GM18505 (cell line): Measurements from ENCODE around the gene AVPR1B.

Source experiments
- ATAC-seq: cut with Tn5 transposase; IDR thresholded peaks from one replicate; pipeline ENCODE4 v1.9.1; 2021; ENCODE audit not compliant: unreplicated experiment
- POLR2A ChIP-seq: IDR thresholded peaks from 4 replicates; pipeline ENCODE4 v1.6.1; 2011; ENCODE audit warnings: borderline replicate concordance; ENCODE audit not compliant: insufficient read depth, insufficient read length; ENCODE audit errors: extremely low read depth

The AVPR1B gene

GRCh38 chr1:206120406-206120805 lies 3.2 kb upstream of the AVPR1B start:
- no peak for ATAC-seq
- TF ChIP-seq POLR2A, result no peak

- ATAC-seq, result no peak
- no peak for TF ChIP-seq POLR2A
These were observed 376 bp downstream of the AVPR1B start for GRCh38 chr1:206116873-206117150.

GRCh38 chr1:206116191-206116872 lies 856 bp downstream of the AVPR1B start:
- ATAC-seq, result no peak

GRCh38 chr1:206115791-206116190 lies 1.4 kb downstream of the AVPR1B start:
- ATAC-seq, result no peak
- no peak for TF ChIP-seq POLR2A

More at GRCh38 chr1:206116191-206116872, 856 bp downstream of the AVPR1B start:
- no peak for TF ChIP-seq POLR2A

- no peak for ATAC-seq
- no peak for TF ChIP-seq POLR2A
These were observed 2.2 kb downstream of the AVPR1B start for GRCh38 chr1:206114692-206115640.

GRCh38 chr1:206112600-206113301 lies 4.4 kb downstream of the AVPR1B start:
- TF ChIP-seq POLR2A, result no peak
- ATAC-seq, result no peak

GRCh38 chr1:206111271-206111927 lies 5.8 kb downstream of the AVPR1B start:
- ATAC-seq, result no peak
- no peak for TF ChIP-seq POLR2A

GRCh38 chr1:206110820-206111219 lies 6.4 kb downstream of the AVPR1B start:
- TF ChIP-seq POLR2A, result no peak
- ATAC-seq, result no peak

- TF ChIP-seq POLR2A, result no peak
- ATAC-seq, result no peak
These were observed 7.0 kb downstream of the AVPR1B start for GRCh38 chr1:206110161-206110560.

- no peak for ATAC-seq
These were observed 7.5 kb downstream of the AVPR1B start for GRCh38 chr1:206109718-206110117.

GRCh38 chr1:206108635-206109034 lies 8.6 kb downstream of the AVPR1B start:
- TF ChIP-seq POLR2A, result no peak

More at GRCh38 chr1:206109718-206110117, 7.5 kb downstream of the AVPR1B start:
- no peak for TF ChIP-seq POLR2A

GRCh38 chr1:206107168-206107544 lies 10.0 kb downstream of the AVPR1B start:
- TF ChIP-seq POLR2A, result no peak
- no peak for ATAC-seq

More at GRCh38 chr1:206108635-206109034, 8.6 kb downstream of the AVPR1B start:
- no peak for ATAC-seq
